ENCODE measurements around the gene ABCA1.
"Not testable (repeated sequence)": the region's sequence is repeated elsewhere in the genome, so short reads cannot be mapped to it uniquely, and the experiment has no call there.

The ABCA1 gene

GRCh38 chr9:104868687-104869404 lies 59.1 kb downstream of the ABCA1 start:
- DNase-seq, result peak; percentile 25 to 90

- no peak for DNase-seq
Measured at GRCh38 chr9:104868303-104868686, 59.7 kb downstream of the ABCA1 start.

GRCh38 chr9:104866191-104866590 lies 61.8 kb downstream of the ABCA1 start:
- no peak for DNase-seq

GRCh38 chr9:104864675-104865104 lies 63.3 kb downstream of the ABCA1 start:
- no peak for DNase-seq

- peak; percentile 14 to 71 for DNase-seq
Measured at GRCh38 chr9:104863180-104863883, 64.6 kb downstream of the ABCA1 start.

GRCh38 chr9:104861397-104861796 lies 66.6 kb downstream of the ABCA1 start:
- peak in 1 of 2 donors; percentile 2 for DNase-seq

- peak in 1 of 2 donors; percentile 74 for DNase-seq
Measured at GRCh38 chr9:104860263-104860662, 67.7 kb downstream of the ABCA1 start.

GRCh38 chr9:104858846-104859245 lies 69.1 kb downstream of the ABCA1 start:
- DNase-seq, result no peak

- no peak for DNase-seq
Measured at GRCh38 chr9:104858271-104858670, 69.7 kb downstream of the ABCA1 start.

- no peak for DNase-seq
Measured at GRCh38 chr9:104856413-104856941, 71.5 kb downstream of the ABCA1 start.

GRCh38 chr9:104855807-104856206 lies 72.1 kb downstream of the ABCA1 start:
- DNase-seq, result no peak

- not testable (repeated sequence) for DNase-seq
Measured at GRCh38 chr9:104855258-104855657, 72.7 kb downstream of the ABCA1 start.

- DNase-seq, result no peak
Measured at GRCh38 chr9:104854613-104855012, 73.3 kb downstream of the ABCA1 start.

GRCh38 chr9:104853683-104854082 lies 74.3 kb downstream of the ABCA1 start:
- no peak for DNase-seq

- no peak for DNase-seq
Measured at GRCh38 chr9:104853159-104853558, 74.8 kb downstream of the ABCA1 start.

- DNase-seq, result no peak
Measured at GRCh38 chr9:104851546-104851920, 76.4 kb downstream of the ABCA1 start.

GRCh38 chr9:104850786-104851545 lies 77.0 kb downstream of the ABCA1 start:
- DNase-seq, result peak in 1 of 2 donors; percentile 21

GRCh38 chr9:104849023-104849422 lies 78.9 kb downstream of the ABCA1 start:
- no peak for DNase-seq

- no peak for DNase-seq
Measured at GRCh38 chr9:104844710-104845109, 83.2 kb downstream of the ABCA1 start.

GRCh38 chr9:104843644-104844240 lies 84.2 kb downstream of the ABCA1 start:
- DNase-seq, result no peak

- no peak for DNase-seq
Measured at GRCh38 chr9:104842698-104843097, 85.3 kb downstream of the ABCA1 start.

- DNase-seq, result no peak
Measured at GRCh38 chr9:104841601-104842141, 86.3 kb downstream of the ABCA1 start.

GRCh38 chr9:104838958-104839357 lies 89.0 kb downstream of the ABCA1 start:
- DNase-seq, result no peak
